BLaER1 treated with 17β-estradiol and CSF1 and Interleukin-3, amounts not matched to agents 10 nM and 100 nM (cell line): ENCODE results near the gene JPH3.
A peak's percentile ranks its signal among the peaks of the same experiment; 100 is the strongest.

ENCODE experiments used
- H3K27ac ChIP-seq, 11 experiments: shearing (Covaris generic); formaldehyde crosslinking; 2 replicates each; pipeline ENCODE4 v1.8.1; 2022
- H3K27me3 ChIP-seq, 11 experiments: shearing (Covaris generic); formaldehyde crosslinking; 2 replicates each; pipeline ENCODE4 v1.8.1; 2022
- H3K36me3 ChIP-seq, 11 experiments: shearing (Covaris generic); formaldehyde crosslinking; 2 replicates each; pipeline ENCODE4 v1.8.1; 2022
- H3K4me1 ChIP-seq, 10 experiments: shearing (Covaris generic); formaldehyde crosslinking; 2 replicates each; pipeline ENCODE4 v1.8.1; 2022
- H3K4me2 ChIP-seq, 11 experiments: shearing (Covaris generic); formaldehyde crosslinking; 2 replicates each; pipeline ENCODE4 v1.8.1; 2022
- H3K4me3 ChIP-seq, 10 experiments: shearing (Covaris generic); formaldehyde crosslinking; 2 replicates each; pipeline ENCODE4 v1.8.1; 2022
- H3K9ac ChIP-seq, 11 experiments: shearing (Covaris generic); formaldehyde crosslinking; 2 replicates each; pipeline ENCODE4 v1.8.1; 2022
- H3K9me3 ChIP-seq, 11 experiments: shearing (Covaris generic); formaldehyde crosslinking; replicated peaks in 1 of 11; 2 replicates each; pipeline ENCODE4 v1.8.1; 2022
- H4K20me1 ChIP-seq, 11 experiments: shearing (Covaris generic); formaldehyde crosslinking; 2 replicates each; pipeline ENCODE4 v1.8.1; 2022
- Cebpa-rat ChIP-seq, 11 experiments: shearing (Covaris generic); IDR thresholded peaks; 2 replicates each; pipeline ENCODE4 v1.8.1; 2022

JPH3 gene

GRCh38 chr16:87705771-87706277 lies 103.5 kb downstream of the JPH3 start:
- H3K9me3 ChIP-seq = no peaks in the 10 kb centered on the region
- no peak for TF ChIP-seq Cebpa-rat (IDR thresholded peaks at IDR 0.05)
- peaks cover 3 to 95% (median 33%) of the 10 kb centered on the region in 11 experiments; a peak in 15 of 22 replicates for H4K20me1 ChIP-seq
- no peak overlapping the region for H3K4me3 ChIP-seq
- no peak overlapping the region; a peak in 1 of 22 replicates for H3K27ac ChIP-seq
- H3K9ac ChIP-seq = no peak overlapping the region
- peaks cover 45 to 99% (median 92%) of the 10 kb centered on the region in 10 experiments for H3K4me1 ChIP-seq
- peaks cover 42 to 52% (median 45%) of the 10 kb centered on the region in 11 experiments for H3K36me3 ChIP-seq
- H3K4me2 ChIP-seq = peak overlapping the region in 8 of 11 experiments; percentile 23 to 98 (median 87); a peak in 12 of 22 replicates
- H3K27me3 ChIP-seq = no peaks in the 10 kb centered on the region; a peak in 1 of 22 replicates

- Histone ChIP-seq H4K20me1 (peaks cover 0 to 95% (median 27%) of the 10 kb centered on the region in 11 experiments; a peak in 13 of 22 replicates), H3K4me2 (peak overlapping the region in 9 of 11 experiments; percentile 18 to 98 (median 86); a peak in 17 of 22 replicates), H3K9ac (0 out of 22 replicates have a peak overlapping the region, but pooled peaks of 1 of the 11 experiments have one; percentile 18), H3K4me3 (no peak overlapping the region), H3K9me3 (no peaks in the 10 kb centered on the region), H3K4me1 (peaks cover 39 to 95% (median 88%) of the 10 kb centered on the region in 10 experiments), H3K27me3 (no peaks in the 10 kb centered on the region; a peak in 1 of 22 replicates), H3K36me3 (peaks cover 47 to 58% (median 51%) of the 10 kb centered on the region in 11 experiments), H3K27ac (peak overlapping the region in 1 of 11 experiments; percentile 47; a peak in 1 of 22 replicates)
- TF ChIP-seq Cebpa-rat (IDR thresholded peaks at IDR 0.05) = no peak
Observed at GRCh38 chr16:87706278-87707000, 104.1 kb downstream of the JPH3 start.

DNA sequence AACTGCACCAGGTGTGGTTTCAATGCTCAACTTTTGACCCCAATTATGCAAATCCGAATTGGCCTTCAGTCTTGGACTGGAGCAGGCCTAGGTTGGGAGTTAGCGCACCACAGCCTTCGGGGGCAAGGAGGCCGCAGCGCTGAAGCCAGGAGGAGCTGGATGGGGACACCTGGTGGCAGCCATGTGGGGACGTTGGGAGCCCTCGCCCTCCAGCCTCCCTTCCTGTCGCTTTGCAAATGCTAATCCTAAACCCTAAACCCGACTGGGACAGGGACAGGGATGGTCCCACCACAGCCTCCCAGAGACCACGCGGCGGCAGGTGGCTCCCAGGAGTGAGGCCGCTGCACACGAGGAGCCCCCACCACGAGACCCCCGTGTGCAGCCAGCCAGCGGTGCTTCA lies 104.8 kb downstream of the JPH3 start:
- H3K27me3 ChIP-seq = no peaks in the 10 kb centered on the region
- H4K20me1 ChIP-seq = peaks cover 0 to 95% (median 21%) of the 10 kb centered on the region in 11 experiments; a peak in 13 of 22 replicates
- H3K4me2 ChIP-seq = peak overlapping the region in 8 of 11 experiments; percentile 40 to 98 (median 86); a peak in 13 of 22 replicates
- H3K9me3 ChIP-seq = no peaks in the 10 kb centered on the region
- peak overlapping the region in 1 of 11 experiments; percentile 47; a peak in 2 of 22 replicates for H3K27ac ChIP-seq
- peaks cover 50 to 65% (median 58%) of the 10 kb centered on the region in 11 experiments for H3K36me3 ChIP-seq
- peaks cover 32 to 95% (median 88%) of the 10 kb centered on the region in 10 experiments for H3K4me1 ChIP-seq
- H3K9ac ChIP-seq = no peak overlapping the region
- no peak overlapping the region for H3K4me3 ChIP-seq
- TF ChIP-seq Cebpa-rat (IDR thresholded peaks at IDR 0.05) = no peak

GRCh38 chr16:87707714-87708580 lies 105.6 kb downstream of the JPH3 start:
- no peaks in the 10 kb centered on the region for H3K27me3 ChIP-seq
- H3K4me3 ChIP-seq = no peak overlapping the region
- H3K9me3 ChIP-seq = no peaks in the 10 kb centered on the region
- H3K36me3 ChIP-seq = peaks cover 50 to 70% (median 63%) of the 10 kb centered on the region in 11 experiments
- peaks cover 31 to 95% (median 88%) of the 10 kb centered on the region in 10 experiments for H3K4me1 ChIP-seq
- peaks cover 0 to 90% (median 14%) of the 10 kb centered on the region in 11 experiments; a peak in 13 of 22 replicates for H4K20me1 ChIP-seq
- no peak for TF ChIP-seq Cebpa-rat (IDR thresholded peaks at IDR 0.05)
- H3K9ac ChIP-seq = peak overlapping the region in 4 of 11 experiments; percentile 28 to 49 (median 43); a peak in 9 of 22 replicates
- H3K4me2 ChIP-seq = peak overlapping the region in 7 of 11 experiments; percentile 44 to 98 (median 87); a peak in 14 of 22 replicates
- peak overlapping the region in 5 of 11 experiments; percentile 0 to 48 (median 25); a peak in 5 of 22 replicates for H3K27ac ChIP-seq

GRCh38 chr16:87708881-87709638 lies 106.8 kb downstream of the JPH3 start:
- Histone ChIP-seq H3K4me1 (peaks cover 31 to 95% (median 88%) of the 10 kb centered on the region in 10 experiments), H3K36me3 (peaks cover 50 to 70% (median 63%) of the 10 kb centered on the region in 11 experiments), H3K27me3 (no peaks in the 10 kb centered on the region), H3K4me3 (no peak overlapping the region), H3K9ac (peak overlapping the region in 5 of 11 experiments; percentile 28 to 49 (median 39); a peak in 9 of 22 replicates), H3K4me2 (peak overlapping the region in 7 of 11 experiments; percentile 20 to 98 (median 87); a peak in 14 of 22 replicates), H4K20me1 (peaks cover 0 to 79% (median 12%) of the 10 kb centered on the region in 11 experiments; a peak in 12 of 22 replicates), H3K9me3 (no peaks in the 10 kb centered on the region), H3K27ac (peak overlapping the region in 3 of 11 experiments; percentile 0 to 48 (median 9); a peak in 4 of 22 replicates)
- no peak for TF ChIP-seq Cebpa-rat (IDR thresholded peaks at IDR 0.05)

- no peak for TF ChIP-seq Cebpa-rat (IDR thresholded peaks at IDR 0.05)
- Histone ChIP-seq H3K4me3 (no peak overlapping the region), H3K36me3 (peaks cover 50 to 75% (median 67%) of the 10 kb centered on the region in 11 experiments), H3K27ac (peak overlapping the region in 1 of 11 experiments; percentile 48; a peak in 3 of 22 replicates), H3K4me1 (peaks cover 30 to 95% (median 88%) of the 10 kb centered on the region in 10 experiments), H3K9ac (peak overlapping the region in 3 of 11 experiments; percentile 10 to 47 (median 28); a peak in 2 of 22 replicates), H4K20me1 (peaks cover 0 to 75% (median 12%) of the 10 kb centered on the region in 11 experiments; a peak in 12 of 22 replicates), H3K9me3 (no peaks in the 10 kb centered on the region), H3K27me3 (no peaks in the 10 kb centered on the region), H3K4me2 (peak overlapping the region in 6 of 11 experiments; percentile 20 to 98 (median 87); a peak in 8 of 22 replicates)
Observed at GRCh38 chr16:87709677-87710076, 107.4 kb downstream of the JPH3 start.

DNA sequence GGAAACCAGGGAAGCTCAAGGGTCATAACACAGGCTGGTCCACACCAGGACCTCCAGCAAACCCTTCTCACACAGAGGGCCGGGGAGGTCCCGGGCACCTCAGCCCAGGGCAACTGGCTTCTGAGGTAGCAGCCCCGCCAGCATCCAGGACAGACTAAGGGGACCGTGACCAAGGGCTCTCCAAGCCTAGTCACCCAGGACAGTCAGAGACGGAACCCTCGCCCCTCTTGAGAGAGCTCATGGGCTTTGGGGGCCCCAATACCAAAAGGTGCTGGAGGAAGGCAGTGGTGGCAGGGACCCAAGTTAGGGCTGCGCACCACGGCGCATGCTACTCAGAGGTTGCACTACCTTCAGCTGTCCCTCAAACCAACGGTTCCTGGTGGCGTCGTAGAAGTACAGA lies 108.6 kb downstream of the JPH3 start:
- H3K4me1 ChIP-seq = peaks cover 25 to 95% (median 85%) of the 10 kb centered on the region in 10 experiments

More for the DNA sequence above, 108.6 kb downstream of the JPH3 start:
- peak overlapping the region in 1 of 11 experiments; percentile 18; a peak in 1 of 22 replicates for H3K9ac ChIP-seq
- no peak for TF ChIP-seq Cebpa-rat (IDR thresholded peaks at IDR 0.05)
- peak overlapping the region in 2 of 11 experiments; percentile 83 to 84; a peak in 1 of 22 replicates for H3K27ac ChIP-seq
- peaks cover 58 to 85% (median 78%) of the 10 kb centered on the region in 11 experiments for H3K36me3 ChIP-seq
- no peaks in the 10 kb centered on the region for H3K27me3 ChIP-seq
- no peak overlapping the region for H3K4me2 ChIP-seq
- 0 out of 22 replicates have a peak, but pooled peaks cover 0 to 5% (median 0%) of the 10 kb centered on the region in 11 experiments for H3K9me3 ChIP-seq
- H4K20me1 ChIP-seq = peaks cover 0 to 66% (median 12%) of the 10 kb centered on the region in 11 experiments; a peak in 10 of 22 replicates
- no peak overlapping the region for H3K4me3 ChIP-seq
